DMS53 (cell line): ENCODE measurements around the gene CARNS1.
"Not testable (repeated sequence)": the region's sequence is repeated elsewhere in the genome, so short reads cannot be mapped to it uniquely, and the experiment has no call there.

Experiments
- DNase-seq: peaks from one replicate; lab custom pipeline; 2025; lab: John Stamatoyannopoulos, UW

CARNS1 gene

DNA sequence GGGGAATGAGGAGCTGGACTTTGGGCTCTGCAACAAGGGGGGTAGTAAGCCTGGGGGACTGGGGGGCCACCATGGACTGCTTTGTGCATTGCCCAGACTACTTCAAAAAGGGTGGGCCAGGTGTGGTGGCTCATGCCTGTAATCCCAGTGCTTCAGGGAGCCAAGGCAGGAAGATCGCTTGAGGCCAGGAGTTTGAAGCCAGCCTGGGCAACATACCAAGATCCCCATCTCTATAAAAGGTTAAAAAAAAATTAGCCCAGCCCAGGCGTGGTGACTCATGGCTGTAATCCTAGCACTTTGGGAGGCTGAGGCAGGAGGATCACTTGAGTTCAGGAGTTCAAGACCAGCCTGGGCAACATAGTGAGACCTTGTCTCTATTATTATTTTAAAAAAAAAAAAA lies 50.1 kb downstream of the CARNS1 start:
- not testable (repeated sequence) for DNase-seq

DNA sequence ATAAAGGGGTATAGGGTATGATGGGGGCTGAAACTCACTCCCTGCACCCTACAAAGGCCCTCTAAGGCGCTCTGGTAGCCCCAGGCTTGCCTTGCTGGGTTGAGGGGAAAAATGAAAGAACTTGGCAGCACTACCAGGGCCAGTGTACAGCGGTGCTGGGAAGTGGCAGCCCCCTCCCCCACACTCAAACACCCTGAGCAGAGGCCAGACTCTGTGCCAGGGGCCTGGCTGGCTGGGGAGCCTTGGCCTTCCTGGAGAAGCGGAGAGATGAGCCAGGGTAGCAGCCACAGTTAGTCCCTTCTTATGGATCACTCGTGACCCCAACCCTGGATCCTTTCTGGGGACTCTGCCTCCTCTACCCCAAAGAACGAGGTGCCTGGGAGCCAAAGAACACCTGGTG lies 50.9 kb downstream of the CARNS1 start:
- no peak for DNase-seq

DNA sequence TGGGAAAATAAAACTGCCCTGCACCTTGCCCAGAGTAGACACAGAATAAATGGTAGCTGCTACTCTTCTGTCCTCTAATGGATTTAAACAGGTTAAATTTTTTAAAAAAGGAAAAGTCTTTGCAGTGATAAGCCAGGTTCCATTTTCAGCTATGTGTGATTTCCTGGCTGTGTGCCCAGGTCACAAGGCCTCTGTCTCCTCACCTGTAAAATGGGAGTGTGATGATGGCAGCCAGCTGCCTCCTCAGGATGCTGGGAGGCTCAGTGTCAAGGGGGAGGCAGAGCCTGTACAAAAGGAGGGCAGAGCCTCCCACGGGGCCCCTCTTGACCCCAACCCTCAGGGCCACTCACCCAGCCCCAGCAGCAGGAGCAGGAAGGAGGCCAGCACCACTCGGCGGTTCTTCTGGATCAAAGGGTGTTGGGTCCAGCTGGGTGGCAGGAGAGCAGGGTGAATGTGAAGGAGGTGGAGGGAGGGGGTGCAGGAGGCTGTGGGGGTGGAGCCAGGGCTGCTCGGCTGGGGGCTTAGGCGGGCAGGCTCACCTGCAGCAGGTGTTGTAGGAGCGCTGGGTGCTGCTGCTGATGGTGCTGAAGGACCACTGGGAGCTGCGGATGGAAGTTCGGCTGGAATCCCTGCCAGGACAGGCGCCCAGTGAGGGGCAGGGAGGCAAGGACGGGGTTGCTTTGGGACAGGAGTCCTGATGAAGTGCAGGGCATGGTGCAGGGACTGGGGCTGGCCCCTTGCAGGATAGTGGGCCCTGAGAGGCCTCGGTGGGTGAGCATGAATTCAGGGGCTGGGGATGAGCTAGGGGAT lies 51.7 kb downstream of the CARNS1 start:
- DNase-seq, result no peak

DNA sequence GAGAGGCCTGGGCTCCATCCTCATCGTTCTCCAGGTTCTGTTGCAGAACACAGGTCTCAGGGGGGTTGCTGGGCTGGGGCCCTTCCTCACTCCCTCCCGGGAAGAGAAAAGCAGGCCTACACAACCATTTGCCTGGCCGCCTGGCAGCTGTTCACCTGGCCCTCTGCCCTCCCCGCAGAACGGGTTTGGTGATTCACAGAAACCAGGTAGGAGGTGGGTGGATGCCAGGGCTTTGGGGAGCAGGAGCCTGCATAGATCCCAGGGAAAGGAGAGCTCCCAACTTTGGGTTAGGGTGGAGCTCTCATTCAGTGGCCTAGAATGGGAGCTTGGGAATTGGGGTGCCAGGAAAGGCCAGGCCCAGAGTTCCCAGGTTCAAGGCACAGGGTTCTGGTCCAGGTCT lies 52.6 kb downstream of the CARNS1 start:
- peak; percentile 89 for DNase-seq

DNA sequence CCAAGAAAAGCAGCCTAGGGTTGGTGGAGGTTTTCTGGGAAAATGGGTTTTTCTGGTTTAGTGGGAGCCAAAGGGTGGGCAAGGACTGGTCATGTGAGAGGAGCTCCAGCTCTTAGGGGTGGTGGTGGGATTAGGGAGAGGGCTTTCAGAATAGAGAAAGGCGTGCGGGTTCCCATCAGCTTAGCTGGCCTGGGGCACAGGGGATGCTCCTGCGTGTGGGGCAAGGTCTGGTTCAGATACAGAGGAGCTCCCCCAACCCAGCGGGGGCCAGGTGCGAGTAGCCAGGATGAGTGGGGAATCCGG lies 52.9 kb downstream of the CARNS1 start:
- DNase-seq, result no peak

DNA sequence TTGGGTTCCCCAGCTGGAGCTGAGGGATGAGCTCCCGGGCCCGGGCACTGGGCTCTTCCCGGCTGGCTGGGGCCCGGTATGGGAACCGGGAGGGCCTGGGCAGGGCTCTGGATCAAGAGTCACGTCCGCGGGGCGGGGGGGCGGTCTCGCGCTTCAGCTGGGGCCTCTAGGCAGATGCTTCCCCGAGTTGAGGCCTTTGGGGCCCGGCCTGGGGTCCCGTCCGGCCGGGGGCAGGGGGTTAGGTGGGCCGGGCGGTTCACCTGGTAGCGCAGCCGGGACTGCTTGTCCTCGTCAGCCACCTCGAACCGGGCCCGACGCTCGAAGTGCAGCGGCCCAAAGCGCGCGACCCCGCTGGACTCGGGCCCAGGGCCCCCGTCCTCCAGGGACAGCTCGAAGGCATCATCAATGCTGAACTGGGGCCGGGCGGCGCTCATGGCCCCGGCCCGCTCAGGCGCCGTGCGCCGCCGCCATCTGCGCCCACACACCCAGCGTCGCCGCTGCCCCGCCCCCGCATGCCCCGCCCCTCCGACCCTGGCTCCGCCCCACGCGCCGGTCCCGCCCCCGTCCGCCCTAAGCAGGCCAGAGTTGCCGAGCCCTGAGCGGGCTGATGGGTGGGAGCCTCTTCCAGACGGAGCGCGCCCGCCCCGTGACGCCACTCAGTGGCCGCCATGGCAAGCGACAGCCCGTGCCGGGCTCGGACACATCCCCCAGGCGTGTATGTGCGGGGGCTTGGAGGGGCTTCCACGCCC lies 53.5 kb downstream of the CARNS1 start, which contains the start of gene TMEM134:
TMEM134 (minus strand) TSS at position 493 of the 749 bp plus-strand sequence; CDS start at position 434, 59 bp downstream.
- DNase-seq, result peak; percentile 98

DNA sequence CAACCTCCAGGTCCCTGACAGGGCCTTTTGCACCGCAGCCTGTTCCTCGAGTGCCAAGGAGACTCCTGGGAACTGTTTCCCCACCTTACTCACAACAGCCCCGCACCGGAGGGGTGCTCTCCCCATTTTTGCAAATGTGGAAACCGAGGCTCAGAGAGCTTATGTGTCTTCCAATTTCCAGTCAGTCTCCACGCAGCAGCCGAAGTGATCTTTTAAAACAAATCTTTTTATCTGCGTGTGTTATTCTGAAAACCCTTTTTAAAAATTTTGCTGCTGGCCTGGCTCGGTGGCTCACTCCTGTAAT lies 54.0 kb downstream of the CARNS1 start:
- DNase-seq, result no peak

DNA sequence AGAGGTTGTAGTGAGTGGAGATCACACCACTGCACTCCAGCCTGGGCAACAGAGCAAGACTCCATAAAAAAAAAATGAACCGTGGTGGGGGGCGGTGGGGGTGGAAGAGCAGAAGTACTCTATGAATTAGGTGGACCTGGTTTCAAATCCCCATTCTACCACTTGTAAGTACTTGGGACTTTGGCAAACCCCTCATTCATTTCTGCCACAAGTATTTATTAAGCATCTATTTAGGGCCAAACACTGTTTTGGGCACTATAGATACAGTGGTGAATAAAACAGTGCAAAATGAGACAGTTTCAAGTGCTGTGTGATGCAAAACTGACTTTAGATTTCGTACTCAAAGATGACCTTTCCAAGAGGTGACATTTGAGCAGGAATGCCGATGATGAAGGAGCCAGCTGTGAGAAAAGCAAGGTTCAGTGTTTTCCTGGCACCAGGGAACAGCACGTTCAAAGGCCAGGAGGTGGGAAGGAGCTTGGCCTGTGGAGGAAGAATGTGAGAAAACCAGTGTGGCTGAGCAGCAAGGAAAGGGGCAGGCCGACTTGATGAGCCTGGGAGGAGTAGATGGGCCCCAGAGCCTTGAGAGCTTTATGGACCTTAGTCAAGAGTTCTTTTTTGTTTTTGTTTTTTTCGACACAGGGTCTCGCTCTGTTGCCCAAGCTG lies 55.0 kb downstream of the CARNS1 start:
- DNase-seq, result no peak

DNA sequence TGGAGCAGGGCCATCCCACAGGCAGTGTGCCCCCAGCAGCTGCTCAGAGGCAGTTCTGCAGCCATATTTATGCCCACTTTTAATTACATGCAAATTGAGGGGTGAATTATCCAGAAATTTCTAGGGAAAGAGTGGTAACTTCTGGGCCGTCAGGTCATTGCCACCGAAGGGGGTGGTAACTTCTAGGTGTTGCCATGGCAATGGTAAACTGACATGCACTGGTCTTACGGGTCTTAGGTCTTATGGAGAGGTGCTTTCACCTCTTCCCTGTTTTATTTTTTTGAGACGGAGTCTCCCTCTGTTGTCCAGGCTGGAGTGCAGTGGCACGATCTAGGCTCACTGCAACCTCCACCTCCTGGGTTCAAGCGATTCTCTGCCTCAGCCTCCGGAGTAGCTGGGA lies 57.4 kb downstream of the CARNS1 start:
- DNase-seq, result no peak
